Gastrocnemius medialis (tissue), 4 donors: ENCODE data around the gene GPBP1L1.

ENCODE experiments used
- CTCF ChIP-seq, 5 experiments: fragments of 450-650 bp in 3 of 5; fragments of 200-600 bp in 2 of 5; sonication (generic) in 2 of 5; IDR thresholded peaks in 4 of 5; conservative IDR thresholded peaks in 1 of 5; 1 replicate in 4 of 5; 2 replicates in 1 of 5; pipeline ENCODE4 v1.5.1; 2016 to 2019; ENCODE audit warnings: antibody characterized with exemption in 5 of 5, mild to moderate bottlenecking in 3 of 5, moderate library complexity in 3 of 5
- POLR2A ChIP-seq, 2 donors: fragments of 450-650 bp; IDR thresholded peaks; one replicate each; pipeline ENCODE4 v1.6.1; 2017; ENCODE audit warnings: antibody characterized with exemption in 2 of 2, mild to moderate bottlenecking in 2 of 2, moderate library complexity in 2 of 2

GRCh38 chr1:45694823-45695222, 8.5 kb upstream of the GPBP1L1 start:
- TF ChIP-seq CTCF (IDR thresholded peaks at IDR 0.05 in 4 of 5, conservative IDR thresholded peaks at IDR 0.05 in 1 of 5), result no peak
- no peak for TF ChIP-seq POLR2A (IDR thresholded peaks at IDR 0.05)
